Keratinocyte (primary cell): ENCODE results near the gene LTB4R.

Source experiments
- EZH2 ChIP-seq: IDR thresholded peaks from one replicate; pipeline ENCODE4 v1.6.1; 2012; ENCODE audit warnings: inconsistent platforms, mild to moderate bottlenecking, low read length, moderate library complexity
- TF ChIP-seq, protein P1 (sequence below), 3 experiments: IDR thresholded peaks in 1 of 3; conservative IDR thresholded peaks in 1 of 3; optimal IDR thresholded peaks in 1 of 3; 2 replicates in 2 of 3; 3 replicates in 1 of 3; pipeline versions ENCODE3 to v1.5.1; 2011; ENCODE audit warnings: low read length in 3 of 3, mild to moderate bottlenecking in 3 of 3, moderate library complexity in 2 of 3, control low read depth in 1 of 3, inconsistent platforms in 1 of 3; ENCODE audit not compliant: insufficient read depth in 2 of 3; ENCODE audit errors: extremely low read depth in 1 of 3

DNA sequence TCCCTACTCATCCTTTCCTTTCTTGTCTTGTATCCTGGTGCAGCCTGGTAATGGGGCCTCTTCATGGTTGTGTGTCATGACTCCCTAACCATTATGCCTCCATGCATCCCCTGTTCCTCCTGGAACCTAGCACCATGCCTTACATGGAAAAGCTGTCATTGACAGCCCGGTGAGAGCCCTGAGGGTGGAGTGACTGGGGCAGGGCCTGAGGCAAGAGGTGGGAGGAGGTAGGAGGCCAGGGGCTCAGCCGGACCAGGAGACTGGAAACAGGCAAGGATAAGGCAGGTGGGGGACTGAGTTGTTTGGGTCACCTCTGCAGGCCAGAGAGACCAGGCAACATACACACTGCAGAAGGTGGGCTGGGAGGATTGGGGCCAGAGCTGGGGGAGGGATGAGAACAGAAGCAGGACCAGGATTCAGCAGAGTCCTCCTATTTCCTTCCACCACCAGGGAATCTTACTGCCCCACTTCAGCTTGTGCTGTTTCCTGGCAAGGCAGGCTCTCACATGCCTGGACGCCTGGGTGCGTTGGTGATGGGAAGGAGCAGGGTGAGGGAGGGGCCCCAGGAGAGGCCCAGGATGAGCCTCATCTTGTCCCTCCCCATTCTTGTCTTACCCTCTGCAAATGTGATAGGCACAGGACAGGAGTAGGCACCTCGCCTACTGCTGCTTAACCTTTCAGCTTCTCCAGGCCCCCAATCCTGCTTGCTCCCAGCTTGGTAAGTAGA lies 1.6 kb upstream of the LTB4R start, which contains the start of gene LTB4R2:
- TF ChIP-seq, protein P1, sequence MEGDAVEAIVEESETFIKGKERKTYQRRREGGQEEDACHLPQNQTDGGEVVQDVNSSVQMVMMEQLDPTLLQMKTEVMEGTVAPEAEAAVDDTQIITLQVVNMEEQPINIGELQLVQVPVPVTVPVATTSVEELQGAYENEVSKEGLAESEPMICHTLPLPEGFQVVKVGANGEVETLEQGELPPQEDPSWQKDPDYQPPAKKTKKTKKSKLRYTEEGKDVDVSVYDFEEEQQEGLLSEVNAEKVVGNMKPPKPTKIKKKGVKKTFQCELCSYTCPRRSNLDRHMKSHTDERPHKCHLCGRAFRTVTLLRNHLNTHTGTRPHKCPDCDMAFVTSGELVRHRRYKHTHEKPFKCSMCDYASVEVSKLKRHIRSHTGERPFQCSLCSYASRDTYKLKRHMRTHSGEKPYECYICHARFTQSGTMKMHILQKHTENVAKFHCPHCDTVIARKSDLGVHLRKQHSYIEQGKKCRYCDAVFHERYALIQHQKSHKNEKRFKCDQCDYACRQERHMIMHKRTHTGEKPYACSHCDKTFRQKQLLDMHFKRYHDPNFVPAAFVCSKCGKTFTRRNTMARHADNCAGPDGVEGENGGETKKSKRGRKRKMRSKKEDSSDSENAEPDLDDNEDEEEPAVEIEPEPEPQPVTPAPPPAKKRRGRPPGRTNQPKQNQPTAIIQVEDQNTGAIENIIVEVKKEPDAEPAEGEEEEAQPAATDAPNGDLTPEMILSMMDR (optimal IDR thresholded peaks at IDR 0.05 in 1 of 3, IDR thresholded peaks at IDR 0.05 in 1 of 3, conservative IDR thresholded peaks at IDR 0.05 in 1 of 3; ENCODE audit: extremely low read depth in 1 of 3, insufficient read depth in 2 of 3, low read length in 3 of 3) = peak in 2 of 3 experiments; percentile 14 to 31
- no peak for TF ChIP-seq EZH2
